Astrocyte of the hippocampus (primary cell): ENCODE measurements around the gene TEKT2.

Experiments used
- DNase-seq: peaks from one replicate; pipeline ENCODE4 v3.0.0; 2011; ENCODE audit warnings: low read depth, low spot score

The TEKT2 gene

GRCh38 chr1:36087233-36088123, 3.6 kb downstream of the TEKT2 start:
- no peak for DNase-seq

- DNase-seq, result no peak
These were observed 4.3 kb downstream of the TEKT2 start for GRCh38 chr1:36088265-36088576.

GRCh38 chr1:36088577-36089392, 4.9 kb downstream of the TEKT2 start, which contains the start of gene ADPRS:
TSS of gene ADPRS (plus strand) at chr1:36088892. CDS start at chr1:36088905, 13 bp downstream.
- DNase-seq, result peak; percentile 96

- peak; percentile 72 for DNase-seq
These were observed 5.7 kb downstream of the TEKT2 start for GRCh38 chr1:36089393-36090121.

- DNase-seq, result no peak
These were observed 7.2 kb downstream of the TEKT2 start for GRCh38 chr1:36091141-36091540.

GRCh38 chr1:36091698-36092097, 7.8 kb downstream of the TEKT2 start:
- DNase-seq, result no peak

- no peak for DNase-seq
These were observed 8.4 kb downstream of the TEKT2 start for GRCh38 chr1:36092166-36092797.

- DNase-seq, result no peak
These were observed 8.9 kb downstream of the TEKT2 start for GRCh38 chr1:36092798-36093185.

GRCh38 chr1:36093226-36093625, 9.3 kb downstream of the TEKT2 start:
- no peak for DNase-seq

- no peak for DNase-seq
These were observed 10.0 kb downstream of the TEKT2 start for GRCh38 chr1:36093929-36094328.

- DNase-seq, result no peak
These were observed 10.7 kb downstream of the TEKT2 start for GRCh38 chr1:36094621-36095061.

GRCh38 chr1:36095760-36096405, 12.0 kb downstream of the TEKT2 start:
- no peak for DNase-seq

GRCh38 chr1:36096500-36097432, 12.9 kb downstream of the TEKT2 start:
- peak; percentile 45 for DNase-seq

- no peak for DNase-seq
These were observed 14.0 kb downstream of the TEKT2 start for GRCh38 chr1:36097693-36098585.

GRCh38 chr1:36098650-36099365, 14.9 kb downstream of the TEKT2 start:
- no peak for DNase-seq

GRCh38 chr1:36099681-36100341, 15.9 kb downstream of the TEKT2 start:
- DNase-seq, result peak; percentile 90

- DNase-seq, result no peak
These were observed 16.5 kb downstream of the TEKT2 start for GRCh38 chr1:36100376-36100775.

GRCh38 chr1:36101546-36101945, 17.7 kb downstream of the TEKT2 start:
- DNase-seq, result no peak
